Stimulated activated CD4-positive, alpha-beta T cell treated with anti-CD3 and anti-CD28 coated beads, Interleukin-2, amount 100 ng/mL, for 24 hours (primary cell): ENCODE measurements around the gene ITPR2.

Experiments used
- DNase-seq, 2 donors: peaks; one replicate each; pipeline ENCODE4 v3.0.0-alpha.2; 2020

Gene ITPR2

DNA sequence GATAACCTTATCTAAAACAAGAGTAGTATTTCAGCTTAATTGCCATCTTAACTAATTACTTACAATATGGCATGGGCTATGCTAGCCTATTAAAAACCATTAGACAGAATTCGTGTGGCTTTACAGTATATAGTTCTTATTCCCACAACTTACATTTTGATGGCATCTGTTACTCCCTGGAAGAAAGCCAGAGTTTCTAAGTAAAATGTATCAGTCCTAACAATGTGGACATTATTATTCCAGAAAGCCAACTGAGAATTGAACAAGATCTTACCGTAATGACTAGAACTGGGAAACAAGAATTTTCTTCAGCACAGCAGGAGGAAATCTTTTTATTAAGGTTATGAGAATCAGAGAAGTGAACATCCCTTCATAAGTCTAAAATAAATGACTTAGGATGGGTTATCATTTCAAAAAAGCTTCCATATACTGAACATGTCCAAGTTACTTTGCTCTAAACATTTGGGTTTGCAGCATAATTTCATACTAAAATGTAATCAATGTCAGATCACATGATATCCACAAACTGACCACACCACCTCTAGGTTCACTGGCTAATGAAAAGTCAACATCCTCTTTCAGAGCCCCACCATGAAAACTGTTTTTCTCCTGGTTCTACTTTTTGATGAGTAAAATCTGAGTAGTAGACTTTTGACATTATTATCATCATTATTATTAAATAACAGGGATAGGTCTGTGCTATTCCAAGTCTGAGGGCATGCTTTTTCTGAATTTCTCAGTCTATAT lies 457.9 kb downstream of the ITPR2 start:
- no peak for DNase-seq

DNA sequence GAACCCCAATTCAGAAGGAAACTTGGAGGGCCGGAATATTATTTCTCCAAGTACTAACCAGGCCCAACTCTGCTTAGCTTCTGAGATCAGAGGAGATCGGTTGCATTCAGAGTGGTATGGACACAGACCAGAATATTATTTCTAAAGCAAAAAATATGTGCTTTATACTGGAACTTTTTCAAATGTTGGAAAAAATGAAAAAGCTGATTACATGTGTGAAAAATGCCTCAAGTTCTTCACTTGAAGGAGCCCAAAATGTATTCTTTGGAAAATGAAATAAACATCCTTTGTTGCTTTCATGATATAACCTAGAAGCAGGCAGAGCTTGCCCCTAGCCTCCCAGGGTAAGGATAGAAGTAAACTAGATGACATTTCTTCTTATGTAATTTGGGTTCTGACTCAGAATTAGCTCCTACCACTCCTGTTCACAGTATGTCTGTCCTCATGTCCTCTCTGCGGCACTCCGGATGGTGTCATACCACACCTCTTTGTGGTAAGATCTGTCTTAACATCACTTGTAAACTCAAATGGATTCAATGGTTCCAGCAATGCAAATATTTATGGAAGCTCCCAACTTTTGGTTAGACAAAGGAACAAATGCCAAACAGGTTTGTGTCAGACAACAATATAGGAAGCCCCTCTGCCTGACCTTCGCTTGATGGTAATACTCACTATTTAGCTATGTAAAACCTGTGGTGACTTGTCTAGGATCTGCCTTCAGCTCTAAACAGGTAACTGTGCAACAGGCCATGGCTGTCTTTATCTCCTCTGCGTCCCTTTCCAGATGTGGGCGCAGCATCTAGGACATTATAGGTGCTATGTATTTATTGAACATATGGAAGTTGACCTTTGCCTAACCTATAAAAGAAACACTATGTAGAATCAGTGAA lies 459.1 kb downstream of the ITPR2 start:
- no peak for DNase-seq

GRCh38 chr12:26372866-26373265 lies 460.1 kb downstream of the ITPR2 start:
- no peak for DNase-seq

DNA sequence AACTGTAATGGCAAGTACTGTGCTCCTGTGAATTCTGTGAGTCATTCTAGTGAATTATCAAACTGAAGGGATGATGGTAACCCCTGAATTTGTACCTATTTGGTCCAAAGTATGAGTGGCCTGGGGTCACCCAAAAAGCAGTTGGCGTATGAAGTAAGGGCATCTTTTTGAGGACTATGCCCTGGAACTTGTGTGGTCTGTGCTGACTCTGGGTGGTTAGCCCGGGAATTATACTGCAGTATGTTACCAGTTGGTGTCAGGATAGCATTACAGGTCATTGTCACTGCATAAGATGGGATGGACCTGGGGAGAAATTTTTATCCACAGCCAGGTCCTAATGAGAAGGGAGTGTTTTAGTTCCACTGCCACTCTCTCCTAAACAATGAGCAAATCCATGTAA lies 462.9 kb downstream of the ITPR2 start:
- no peak for DNase-seq

DNA sequence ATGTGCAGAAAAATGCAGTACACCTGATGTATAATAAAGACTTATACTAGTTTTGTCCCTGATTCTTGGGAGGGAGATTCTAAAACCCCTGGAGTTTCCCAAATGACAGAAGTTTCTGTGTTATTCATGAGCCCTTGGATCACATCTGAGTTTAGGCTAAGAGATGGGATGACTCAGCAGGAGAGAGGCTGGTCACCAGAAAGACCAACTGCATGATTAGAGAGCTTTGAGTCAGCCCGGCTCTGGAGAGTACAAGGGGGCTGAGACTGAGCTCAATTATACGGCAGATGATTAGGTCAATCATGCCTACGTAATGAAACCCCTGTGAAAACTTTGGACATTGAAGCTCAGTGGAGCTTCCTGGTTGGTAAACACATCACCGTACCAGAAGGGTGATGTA lies 463.4 kb downstream of the ITPR2 start:
- DNase-seq, result no peak

DNA sequence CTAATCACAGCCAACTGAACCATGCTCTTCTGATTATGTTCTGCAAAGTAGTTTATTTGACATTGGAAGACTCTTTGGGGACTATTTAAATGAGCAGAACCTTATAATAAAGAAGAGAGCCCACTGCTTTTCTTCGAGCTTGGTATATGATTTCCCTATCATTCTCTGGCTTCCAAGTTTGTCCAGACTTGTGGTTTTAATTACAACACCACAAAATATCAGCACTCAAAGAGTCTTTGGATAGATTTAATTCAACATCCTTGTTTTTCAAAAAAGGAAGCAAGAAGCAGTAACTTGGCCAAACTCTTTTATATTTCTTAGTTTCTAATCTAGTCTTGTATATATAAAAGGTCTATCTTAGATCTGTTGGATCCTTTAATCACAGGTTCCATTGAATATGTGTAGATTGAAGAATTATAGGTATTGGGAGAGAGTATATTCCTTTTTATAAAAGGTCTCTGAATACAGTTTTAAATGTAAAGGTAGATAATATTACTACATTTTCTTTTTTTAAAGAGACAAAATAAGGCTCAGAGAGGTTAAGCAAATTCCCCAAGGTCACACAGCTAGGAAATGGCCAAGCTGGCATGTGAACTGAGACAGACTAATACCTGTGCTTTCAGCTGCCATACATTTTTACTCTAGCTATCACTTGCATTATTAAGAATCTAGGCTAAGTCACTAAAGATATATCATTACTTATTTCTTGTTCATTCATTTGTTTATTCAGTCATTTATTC lies 464.8 kb downstream of the ITPR2 start:
- no peak for DNase-seq

DNA sequence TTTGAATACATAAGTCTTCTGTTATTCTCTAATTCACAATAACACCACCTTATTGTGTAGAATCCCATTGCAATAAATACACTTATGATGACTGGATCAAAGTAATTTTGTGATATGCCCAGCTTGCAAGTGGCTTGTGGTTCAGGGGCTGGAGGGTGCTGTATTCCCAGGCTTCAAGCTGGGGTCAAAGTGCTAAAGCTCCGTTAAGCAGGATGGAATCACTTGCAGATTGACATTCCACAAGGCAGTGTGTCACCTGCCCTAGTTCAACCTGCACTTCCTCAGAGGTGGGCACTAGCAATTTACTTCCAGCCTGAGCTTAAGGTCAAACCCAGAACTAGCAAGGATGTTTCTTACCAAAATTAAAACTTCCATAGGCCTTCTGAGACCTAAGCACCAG lies 471.0 kb downstream of the ITPR2 start:
- DNase-seq, result no peak

DNA sequence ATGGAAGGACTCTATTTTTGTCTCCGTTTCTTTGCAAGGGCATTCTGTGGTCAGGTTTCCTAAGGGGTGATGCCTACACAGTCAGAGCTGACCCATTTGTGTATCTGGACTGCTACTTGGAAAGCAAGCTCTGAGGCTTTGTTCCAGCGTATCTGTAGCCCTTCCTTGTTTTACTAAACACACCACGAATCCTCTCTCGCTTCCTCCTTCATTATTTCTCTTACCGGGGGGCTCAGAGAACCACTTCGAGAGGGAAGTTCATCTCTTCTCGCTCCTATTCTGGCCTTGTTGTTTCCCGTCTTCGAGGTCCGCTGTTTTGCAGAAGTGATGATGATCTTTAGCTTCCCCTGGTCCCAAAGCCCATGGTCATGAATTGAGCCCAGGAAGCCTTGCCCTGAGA lies 472.9 kb downstream of the ITPR2 start:
- DNase-seq, result no peak

GRCh38 chr12:26359576-26359975 lies 473.4 kb downstream of the ITPR2 start:
- no peak for DNase-seq

- no peak for DNase-seq
Measured at GRCh38 chr12:26358651-26359050, 474.3 kb downstream of the ITPR2 start.

DNA sequence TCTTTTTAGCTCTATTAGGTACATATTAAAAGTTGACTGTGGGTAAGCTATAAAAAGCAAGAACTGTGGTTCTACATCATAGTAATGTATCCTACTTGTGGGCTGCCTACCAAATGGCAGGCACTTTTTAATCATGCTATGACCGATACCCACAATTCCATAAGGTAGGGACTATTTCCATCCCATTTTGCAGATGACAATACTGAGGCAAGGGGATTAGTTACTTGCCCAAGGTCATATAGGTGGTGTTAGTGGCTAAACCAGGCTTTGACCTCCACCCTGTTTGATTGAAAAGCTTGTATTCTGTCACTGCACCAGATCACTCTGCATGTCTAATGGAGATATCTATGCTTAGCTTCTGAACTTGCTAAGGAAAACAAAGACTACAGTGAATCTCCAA lies 485.7 kb downstream of the ITPR2 start:
- DNase-seq, result no peak

- DNase-seq, result no peak
Measured at GRCh38 chr12:26346736-26347135, 486.3 kb downstream of the ITPR2 start.

GRCh38 chr12:26345471-26346003 lies 487.5 kb downstream of the ITPR2 start:
- no peak for DNase-seq

- DNase-seq, result no peak
Measured at GRCh38 chr12:26341491-26341890, 491.5 kb downstream of the ITPR2 start.

DNA sequence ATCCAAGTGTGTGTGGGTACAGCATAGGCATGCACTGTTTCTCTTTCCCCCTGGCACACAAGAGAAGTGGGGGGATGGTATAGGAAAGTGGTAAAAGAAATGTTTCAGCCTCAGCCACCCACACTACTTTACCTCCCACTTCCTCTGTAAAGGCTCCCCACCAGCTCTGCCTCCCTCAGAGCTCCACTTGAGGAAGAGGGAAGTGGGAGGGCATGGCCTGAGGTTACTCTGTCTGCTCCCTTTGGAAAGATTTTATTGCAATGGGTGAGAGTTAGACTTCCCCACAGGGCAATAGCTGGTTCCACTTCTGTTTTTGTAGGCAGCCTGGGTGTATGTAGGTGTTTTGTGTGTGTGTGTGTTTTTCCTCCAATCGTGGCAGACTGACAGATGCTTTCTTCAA lies 492.3 kb downstream of the ITPR2 start:
- no peak for DNase-seq

- no peak for DNase-seq
Measured at GRCh38 chr12:26339976-26340375, 493.0 kb downstream of the ITPR2 start.

DNA sequence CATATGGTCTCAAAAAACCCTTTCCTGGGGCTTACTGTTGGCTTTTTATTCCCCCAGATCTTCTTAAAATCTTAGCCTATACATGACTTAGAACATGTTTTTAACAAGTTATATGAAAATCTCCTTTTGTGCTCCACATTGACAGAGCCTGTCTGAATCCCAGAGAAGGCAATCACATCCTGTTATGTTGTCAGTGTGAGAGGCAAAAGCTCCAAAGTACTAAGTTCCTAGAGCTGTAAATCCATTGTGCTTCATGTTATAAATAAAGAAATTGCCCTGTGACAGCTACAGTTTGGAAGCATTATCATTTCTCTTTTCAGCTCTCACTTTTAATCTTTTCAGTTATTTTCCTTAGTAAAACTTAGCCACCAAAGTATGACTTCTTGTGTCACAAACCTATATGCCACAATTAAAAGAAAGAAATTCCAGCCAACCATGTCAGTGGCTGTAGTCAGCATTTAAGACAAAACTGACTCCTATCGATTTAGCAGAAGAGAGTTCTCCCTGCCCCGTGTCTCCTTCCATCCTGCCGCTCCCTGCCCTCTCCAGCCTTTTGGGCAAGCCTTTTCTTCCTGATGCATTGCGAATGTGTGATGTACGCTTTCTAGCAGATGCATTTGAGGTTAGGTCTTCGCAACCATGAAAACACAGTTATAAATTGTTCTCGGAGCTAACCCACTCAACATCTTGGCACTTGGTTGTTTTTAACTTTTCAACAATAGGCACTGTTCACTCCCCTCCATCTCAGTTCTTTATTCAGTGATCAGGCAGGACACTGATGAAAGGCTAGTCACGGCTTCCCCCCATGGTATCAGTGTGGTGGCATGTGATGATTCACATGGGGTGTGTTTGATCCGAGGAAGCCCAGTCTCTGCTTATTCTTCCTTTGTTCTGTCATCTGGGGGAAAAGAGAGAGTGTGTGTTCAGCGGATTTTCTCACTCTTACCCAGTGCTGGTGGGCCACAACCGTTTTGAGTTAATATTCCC lies 494.1 kb downstream of the ITPR2 start:
- no peak for DNase-seq

DNA sequence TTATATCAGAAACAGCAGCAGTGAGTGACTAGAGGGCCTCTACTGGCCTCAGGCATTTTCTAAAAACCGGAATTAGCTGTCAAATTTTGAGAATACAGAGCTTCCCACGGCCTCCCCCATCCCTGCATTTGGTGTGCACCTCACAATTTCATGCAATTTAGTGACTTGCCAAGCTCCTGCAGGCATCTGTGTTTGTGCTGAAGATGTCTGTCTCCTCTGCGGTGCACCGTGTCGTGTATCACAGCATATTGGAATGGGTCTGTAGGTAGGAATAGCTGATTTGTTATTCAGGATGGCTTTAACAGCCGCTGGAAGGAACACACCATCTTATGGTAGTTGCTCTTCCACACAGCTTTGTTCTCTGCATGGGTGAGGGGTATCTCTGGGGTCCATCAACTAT lies 497.3 kb downstream of the ITPR2 start:
- DNase-seq, result no peak

DNA sequence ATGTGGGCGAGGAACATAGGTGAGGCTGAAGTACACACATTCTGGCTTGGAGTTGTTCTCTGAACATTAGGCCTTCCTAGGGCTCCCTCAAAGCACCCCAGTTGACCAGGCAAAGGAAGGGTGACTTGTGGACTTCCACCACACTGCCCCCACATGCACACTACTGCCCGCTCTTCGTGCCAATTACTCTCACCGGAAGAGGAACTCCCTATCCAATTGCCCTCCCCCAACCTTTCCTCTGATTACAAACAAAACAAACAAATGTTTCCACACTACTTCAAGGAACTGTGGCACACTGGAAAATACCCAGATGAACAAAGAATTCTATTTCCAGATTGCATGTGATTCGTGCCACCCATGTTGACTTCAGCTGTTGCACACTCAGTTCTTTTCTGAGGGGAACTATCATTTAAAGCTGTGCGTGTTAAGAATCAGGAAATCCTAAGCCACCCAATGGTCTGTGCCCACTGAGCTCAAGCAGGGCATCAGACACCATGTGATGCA lies 498.3 kb downstream of the ITPR2 start:
- no peak for DNase-seq

DNA sequence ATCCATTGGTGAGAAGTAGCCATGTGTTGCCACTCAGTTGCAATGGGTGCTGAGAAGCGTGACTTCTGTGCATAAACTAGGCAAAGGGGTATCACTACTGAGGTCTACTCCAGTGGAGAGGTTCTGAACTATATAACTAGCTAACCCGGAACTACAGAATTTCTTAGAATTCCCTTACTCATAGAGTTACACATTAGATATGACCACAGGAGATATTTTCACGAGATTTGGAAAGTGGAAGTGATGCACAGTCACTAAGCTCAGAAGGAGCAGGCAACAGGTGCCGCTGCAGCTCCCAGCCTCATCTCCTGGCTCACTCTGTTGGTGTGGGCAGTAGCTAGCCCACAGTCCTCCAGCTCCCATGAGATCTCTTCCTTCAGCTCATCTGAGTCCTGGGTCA lies 501.0 kb downstream of the ITPR2 start:
- no peak for DNase-seq

DNA sequence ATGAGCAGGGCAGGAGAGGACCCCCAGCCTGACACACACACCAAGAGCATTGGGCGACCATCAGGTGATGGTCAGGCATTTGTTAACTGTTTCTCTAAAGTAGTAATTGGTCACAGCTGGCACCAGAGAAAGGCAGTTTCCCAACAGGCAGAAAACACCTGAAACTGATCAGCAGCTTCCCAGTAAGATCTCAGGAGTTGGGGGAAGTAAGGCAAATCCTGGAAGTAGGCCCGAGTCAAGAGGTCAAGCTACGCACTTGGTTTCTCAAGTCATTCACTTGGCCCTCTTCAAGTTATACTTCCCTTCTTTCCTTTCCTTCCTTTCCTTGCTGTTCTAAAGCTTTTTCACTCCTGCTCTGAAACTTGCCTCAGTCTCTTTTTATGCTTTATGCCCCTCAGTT lies 501.9 kb downstream of the ITPR2 start:
- no peak for DNase-seq
